WTC11 (cell line): Measurements from ENCODE around the gene INMT. TPM values are rescaled to one million over a fixed set of nuclear protein-coding genes. Genes with fewer than 3 reads are reported as not detected.

Source experiments
- ATAC-seq: fragments of 200-7000 bp; cut with Tn5 transposase; 2 replicates; pipeline ENCODE4 v1.10.0; 2021; ENCODE audit warnings: mild to moderate bottlenecking, moderate library complexity
- CTCF ChIA-PET: fragments of 300-600 bp; sonication (Branson Sonifier 250); formaldehyde crosslinking; loops from one replicate; lab custom pipeline; 2021; ENCODE audit warnings: antibody characterized with exemption; lab: Charles Lee
- POLR2A ChIA-PET: fragments of 350-600 bp; sonication (Branson Sonifier 250); formaldehyde crosslinking; loops from one replicate; lab custom pipeline; 2021; ENCODE audit warnings: antibody characterized with exemption; lab: Charles Lee
- DNase-seq: peaks from one replicate; pipeline ENCODE4 v3.0.0; 2021; ENCODE audit warnings: low spot score
- H3K27ac Mint-ChIP-seq: 2 replicates; pipeline ENCODE4 v1.8.0; 2021; ENCODE audit warnings: mixed read lengths
- H3K27me3 Mint-ChIP-seq: 2 replicates; pipeline ENCODE4 v1.8.0; 2021; ENCODE audit warnings: low read depth, mild to moderate bottlenecking, moderate library complexity, mixed read lengths
- H3K36me3 Mint-ChIP-seq: 2 replicates; pipeline ENCODE4 v1.8.0; 2021; ENCODE audit warnings: mixed read lengths
- H3K4me1 Mint-ChIP-seq: 2 replicates; pipeline ENCODE4 v1.8.0; 2022; ENCODE audit warnings: mixed read lengths
- H3K4me3 Mint-ChIP-seq: 2 replicates; pipeline ENCODE4 v1.8.0; 2021; ENCODE audit warnings: mild to moderate bottlenecking, moderate library complexity, mixed read lengths
- H3K9me3 Mint-ChIP-seq: 2 replicates; pipeline ENCODE4 v1.8.0; 2021; ENCODE audit warnings: mixed read lengths
- CDX4 ChIP-seq: fragments of 250-450 bp; sonication (Bioruptor Pico); IDR thresholded peaks from 2 replicates; pipeline ENCODE4 v1.9.0; 2021; ENCODE audit warnings: moderate library complexity, mild to moderate bottlenecking, inconsistent platforms, borderline replicate concordance
- ELF4 ChIP-seq: sonication (generic); formaldehyde crosslinking; IDR thresholded peaks from 2 replicates; pipeline ENCODE4 v1.8.1; 2022; ENCODE audit warnings: low read depth, mild to moderate bottlenecking, moderate library complexity, missing genetic modification reagents
- GABPB1 ChIP-seq: sonication (generic); formaldehyde crosslinking; IDR thresholded peaks from 2 replicates; pipeline ENCODE4 v1.8.1; 2023; ENCODE audit warnings: mild to moderate bottlenecking, missing genetic modification reagents
- JUN ChIP-seq: sonication (generic); formaldehyde crosslinking; IDR thresholded peaks from 2 replicates; pipeline ENCODE4 v1.8.0; 2023; ENCODE audit warnings: mild to moderate bottlenecking, missing genetic modification reagents
- MAX ChIP-seq: sonication (generic); formaldehyde crosslinking; IDR thresholded peaks from 2 replicates; pipeline ENCODE4 v1.8.0; 2022; ENCODE audit warnings: mild to moderate bottlenecking, missing genetic modification reagents
- MXD4 ChIP-seq: fragments of 250-450 bp; sonication (Bioruptor Pico); IDR thresholded peaks from 2 replicates; pipeline ENCODE4 v1.8.0; 2021; ENCODE audit warnings: mild to moderate bottlenecking, moderate library complexity, borderline replicate concordance
- NFATC4 ChIP-seq: fragments of 250-450 bp; sonication (Bioruptor Pico); IDR thresholded peaks from 2 replicates; pipeline ENCODE4 v1.9.0; 2021; ENCODE audit warnings: mild to moderate bottlenecking
- NR2C2 ChIP-seq: sonication (generic); formaldehyde crosslinking; IDR thresholded peaks from 2 replicates; pipeline ENCODE4 v1.8.0; 2022; ENCODE audit warnings: mild to moderate bottlenecking, missing genetic modification reagents
- STAT6 ChIP-seq: sonication (generic); formaldehyde crosslinking; conservative IDR thresholded peaks from 2 replicates; pipeline ENCODE4 v1.8.1; 2023; ENCODE audit warnings: mild to moderate bottlenecking, low read depth, missing genetic modification reagents, moderate library complexity
- TEAD4 ChIP-seq: sonication (generic); formaldehyde crosslinking; IDR thresholded peaks from 2 replicates; pipeline ENCODE4 v1.8.0; 2022; ENCODE audit warnings: mild to moderate bottlenecking, missing genetic modification reagents
- USF2 ChIP-seq: sonication (generic); formaldehyde crosslinking; IDR thresholded peaks from 2 replicates; pipeline ENCODE4 v1.8.1; 2023; ENCODE audit warnings: mild to moderate bottlenecking, missing genetic modification reagents, moderate library complexity
- ZBTB43 ChIP-seq: sonication (generic); formaldehyde crosslinking; IDR thresholded peaks from 2 replicates; pipeline ENCODE4 v1.8.1; 2023; ENCODE audit warnings: mild to moderate bottlenecking, missing genetic modification reagents
- ZMAT4 ChIP-seq: fragments of 250-450 bp; sonication (Bioruptor Pico); IDR thresholded peaks from 2 replicates; pipeline ENCODE4 v1.9.0; 2021; ENCODE audit warnings: mild to moderate bottlenecking
- ZNF232 ChIP-seq: sonication (generic); formaldehyde crosslinking; IDR thresholded peaks from 2 replicates; pipeline ENCODE4 v1.8.0; 2022; ENCODE audit warnings: mild to moderate bottlenecking, missing genetic modification reagents
- ZNF396 ChIP-seq: fragments of 250-450 bp; sonication (Bioruptor Pico); IDR thresholded peaks from 2 replicates; pipeline ENCODE4 v1.8.0; 2021; ENCODE audit warnings: mild to moderate bottlenecking, moderate library complexity, borderline replicate concordance
- total RNA-seq: library from RNA; stranded (reverse); gene quantifications from 3 replicates; pipeline ENCODE4 v1.2.3, GENCODE V29; 2021

INMT gene
- total RNA-seq, 1 experiment from 2014 or later = 3.5 TPM

- TF ChIP-seq NR2C2 (CRISPR knock-in tag) = no peak
Observed at GRCh38 chr7:30802812-30803211, 50.9 kb downstream of the INMT start (continued).

- ATAC-seq = no peak
- ChIA-PET CTCF (interaction anchor here (0.9 to 1.2 kb wide), 5 partner anchors 13 to 319 kb away, joined by 3 to 4 read pairs (median 4); no protein-coding TSS in a partner anchor), POLR2A (no interaction called here)
- no peaks in the 10 kb centered on the region for H3K27me3 Mint-ChIP-seq
- TF ChIP-seq MXD4 (CRISPR knock-in tag) (no peak), TEAD4 (CRISPR knock-in tag) (no peak)
- no peak overlapping the region for H3K27ac Mint-ChIP-seq
- peaks cover 10% of the 10 kb centered on the region for H3K36me3 Mint-ChIP-seq
- peaks cover 15% of the 10 kb centered on the region for H3K9me3 Mint-ChIP-seq
- no peak for DNase-seq
- H3K4me3 Mint-ChIP-seq = no peak overlapping the region
- no peaks in the 10 kb centered on the region for H3K4me1 Mint-ChIP-seq
Observed at GRCh38 chr7:30804078-30804661, 52.2 kb downstream of the INMT start.

GRCh38 chr7:30805081-30805691, 53.3 kb downstream of the INMT start:
- DNase-seq = no peak
- ChIA-PET CTCF (interaction anchor here (1.1 kb wide), 1 partner anchor 14 kb away, joined by 3 read pairs; no protein-coding TSS in a partner anchor), POLR2A (interaction anchor here (0.5 kb wide), 1 partner anchor 1009 kb away, joined by 3 read pairs; no protein-coding TSS in a partner anchor)
- no peaks in the 10 kb centered on the region for H3K27me3 Mint-ChIP-seq
- peaks cover 10% of the 10 kb centered on the region for H3K36me3 Mint-ChIP-seq
- TF ChIP-seq USF2 (no peak), ELF4 (CRISPR knock-in tag) (no peak), CDX4 (CRISPR knock-in tag) (no peak), STAT6 (CRISPR knock-in tag) (no peak), NFATC4 (no peak), JUN (no peak), MAX (no peak), ZNF396 (CRISPR knock-in tag) (no peak), ZMAT4 (CRISPR knock-in tag) (no peak), ZBTB43 (CRISPR knock-in tag) (no peak), ZNF232 (CRISPR knock-in tag) (no peak), GABPB1 (no peak)
- no peak overlapping the region for H3K4me3 Mint-ChIP-seq
- H3K27ac Mint-ChIP-seq = no peak overlapping the region
- H3K4me1 Mint-ChIP-seq = no peaks in the 10 kb centered on the region
- no peak for ATAC-seq
- peaks cover 15% of the 10 kb centered on the region for H3K9me3 Mint-ChIP-seq
